Measurements from ENCODE around the gene TET3. TPM values are rescaled to one million over a fixed set of nuclear protein-coding genes. Genes with fewer than 3 reads are reported as not detected.

Gene TET3
- total RNA-seq, 2 experiments from 2014 or later, result 14.4 to 15.2 TPM

DNA sequence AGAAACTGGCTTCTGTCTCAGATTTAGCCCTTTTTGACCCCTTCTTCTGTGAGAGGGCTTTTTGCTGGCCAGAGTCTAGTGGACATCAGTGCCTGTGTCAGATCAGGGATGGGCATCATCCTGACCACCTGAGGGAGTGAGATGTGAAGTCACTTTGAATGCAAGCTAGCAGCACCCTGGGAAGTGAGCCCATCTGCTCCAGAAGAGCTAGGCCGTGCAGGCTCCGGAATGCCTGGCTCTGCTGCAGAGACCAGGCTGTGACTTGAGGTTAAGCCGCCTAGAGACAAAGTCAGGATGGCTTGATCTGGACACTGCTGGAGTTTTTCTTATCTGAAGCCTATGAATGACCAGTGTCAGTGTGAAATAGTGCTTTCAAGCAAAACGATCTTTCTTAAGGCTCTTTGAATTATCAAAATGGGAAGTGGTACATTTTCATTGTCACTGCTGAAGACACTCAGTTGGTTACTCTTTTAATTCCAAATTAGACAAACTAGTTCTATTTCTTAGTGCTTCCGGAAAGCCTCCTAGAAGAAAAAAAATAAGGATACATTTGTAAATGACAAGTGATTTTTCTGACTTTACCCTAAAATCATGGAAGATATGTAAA lies 37.2 kb upstream of the TET3 start:
- Mint-ChIP-seq H3K27ac (no peak overlapping the region), H3K27me3 (ENCODE audit: low read depth) (no peaks in the 10 kb centered on the region), H3K9me3 (no peaks in the 10 kb centered on the region), H3K36me3 (ENCODE audit: low read depth) (peaks cover 56% of the 10 kb centered on the region), H3K4me3 (no peak overlapping the region), H3K4me1 (ENCODE audit: low read depth) (peaks cover 90% of the 10 kb centered on the region)
- CTCF ChIA-PET, result no interaction called here
- intact Hi-C loops (cut with micrococcal nuclease), result no loop called here
- no peak for DNase-seq

DNA sequence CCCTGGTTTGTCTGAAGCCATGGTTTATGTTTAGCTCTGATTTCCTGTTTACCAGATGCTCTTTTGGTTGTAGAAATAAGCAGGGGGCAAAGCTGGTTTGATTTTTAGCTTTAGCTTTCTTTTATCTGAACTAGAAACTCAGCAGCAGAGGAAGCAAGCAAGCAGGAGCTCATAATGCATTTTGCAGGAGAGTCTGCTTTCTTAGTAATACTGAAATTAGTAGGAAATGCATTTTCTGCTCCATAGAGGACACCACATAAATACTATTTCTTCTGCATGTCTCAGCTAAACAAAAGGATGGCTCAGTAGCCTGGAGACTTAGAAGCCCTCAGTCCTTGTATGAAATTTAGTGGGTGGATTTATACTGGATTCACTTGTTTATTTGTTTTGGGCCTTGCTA lies 34.9 kb upstream of the TET3 start:
- H3K36me3 Mint-ChIP-seq (ENCODE audit: low read depth), result peaks cover 55% of the 10 kb centered on the region
- intact Hi-C loops (cut with micrococcal nuclease), result no loop called here
- no peak overlapping the region for H3K27ac Mint-ChIP-seq
- H3K27me3 Mint-ChIP-seq (ENCODE audit: low read depth), result no peaks in the 10 kb centered on the region
- H3K4me1 Mint-ChIP-seq (ENCODE audit: low read depth), result peaks cover 74% of the 10 kb centered on the region
- H3K9me3 Mint-ChIP-seq, result no peaks in the 10 kb centered on the region
- no peak overlapping the region for H3K4me3 Mint-ChIP-seq
- no peak for DNase-seq
- CTCF ChIA-PET, result interaction anchor here (0.6 to 1.2 kb wide), 4 partner anchors 13 to 126 kb away, joined by 3 read pairs; no protein-coding TSS in a partner anchor

DNA sequence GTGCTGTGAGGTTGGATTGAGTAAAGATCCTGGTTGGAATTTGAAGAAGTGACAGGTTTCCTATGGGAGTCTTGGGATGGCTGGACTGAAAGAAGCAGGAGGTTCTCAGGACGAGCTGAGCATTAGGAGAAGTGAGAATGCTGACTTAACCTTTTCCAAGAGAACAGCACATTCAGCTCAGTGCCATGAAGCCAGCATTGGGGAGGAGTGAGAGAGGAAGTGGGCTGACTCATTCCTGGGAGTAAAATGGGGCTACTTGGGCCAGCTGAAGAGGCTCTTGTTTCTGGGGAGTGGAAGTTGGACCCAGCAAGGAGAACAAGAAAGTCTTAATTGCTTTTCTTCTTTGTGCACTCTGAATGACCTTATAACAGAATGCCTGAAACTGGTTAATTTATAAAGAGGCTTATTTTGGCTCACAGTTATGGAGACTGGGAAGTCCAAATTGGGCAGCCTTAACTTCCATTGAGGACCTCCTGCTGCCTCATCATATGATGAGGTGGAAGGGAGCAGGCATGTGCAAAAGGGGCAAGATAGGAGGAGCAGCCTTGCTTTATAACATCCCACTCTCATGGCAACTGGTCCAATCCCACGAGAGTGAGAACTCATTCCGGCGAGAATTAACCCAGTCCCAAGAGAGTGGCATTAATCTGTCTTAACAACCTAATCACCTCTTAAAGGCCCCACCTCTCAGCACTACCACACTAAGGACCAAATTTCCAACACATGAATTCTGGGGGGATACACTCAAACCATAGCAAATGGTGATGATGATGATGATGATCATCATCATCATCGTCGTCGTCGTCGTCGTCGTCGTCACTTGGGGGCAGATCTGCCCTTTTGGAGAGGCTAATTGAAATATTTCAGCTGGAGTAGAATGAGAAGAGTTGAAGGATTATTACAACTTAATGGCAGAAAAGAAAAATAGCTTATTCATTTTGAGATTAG lies 31.9 kb upstream of the TET3 start:
- Mint-ChIP-seq H3K4me3 (no peak overlapping the region), H3K27ac (no peak overlapping the region), H3K27me3 (ENCODE audit: low read depth) (no peaks in the 10 kb centered on the region)

DNA sequence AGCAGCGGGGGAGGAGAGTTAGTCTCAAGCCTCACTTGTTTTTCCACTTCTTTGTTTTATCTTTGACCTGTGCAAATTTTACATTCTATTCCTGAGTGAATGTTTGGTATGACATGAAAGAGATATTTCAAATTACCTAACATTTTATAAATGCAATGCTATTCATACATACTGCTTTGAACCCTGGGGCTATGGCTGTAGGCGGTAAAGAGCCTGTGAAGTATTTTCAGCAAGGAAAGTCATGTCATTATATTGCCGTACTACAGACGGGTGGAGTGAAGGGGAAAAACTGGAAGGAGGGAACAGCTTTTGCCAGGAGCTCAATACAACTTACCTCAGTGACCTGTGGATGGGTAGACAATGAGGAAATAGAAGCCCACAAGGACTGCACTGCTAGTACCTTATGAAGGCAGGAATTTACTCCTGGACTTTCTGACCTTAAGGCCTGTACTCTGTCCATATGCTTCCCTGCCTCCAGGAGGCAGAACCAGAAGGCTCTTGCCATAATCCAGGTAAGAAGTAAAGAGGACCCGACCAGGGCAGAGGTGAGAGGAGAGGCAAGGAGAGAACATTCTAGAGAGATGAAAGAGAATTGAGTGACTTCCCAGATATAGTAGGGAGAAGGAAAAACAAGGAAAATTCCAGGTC lies 28.4 kb upstream of the TET3 start:
- H3K4me3 Mint-ChIP-seq, result no peak overlapping the region
- peaks cover 33% of the 10 kb centered on the region for H3K4me1 Mint-ChIP-seq (ENCODE audit: low read depth)
- no peaks in the 10 kb centered on the region for H3K27me3 Mint-ChIP-seq (ENCODE audit: low read depth)
- CTCF ChIA-PET, result no interaction called here
- DNase-seq, result no peak
- H3K27ac Mint-ChIP-seq, result no peak overlapping the region
- peaks cover 61% of the 10 kb centered on the region for H3K36me3 Mint-ChIP-seq (ENCODE audit: low read depth)
- intact Hi-C loops (cut with micrococcal nuclease), result no loop called here
- no peaks in the 10 kb centered on the region for H3K9me3 Mint-ChIP-seq

More for the DNA sequence above, 31.9 kb upstream of the TET3 start:
- Mint-ChIP-seq H3K4me1 (ENCODE audit: low read depth) (peaks cover 56% of the 10 kb centered on the region), H3K36me3 (ENCODE audit: low read depth) (peaks cover 54% of the 10 kb centered on the region), H3K9me3 (no peaks in the 10 kb centered on the region)
- CTCF ChIA-PET, result no interaction called here
- intact Hi-C loops (cut with micrococcal nuclease), result no loop called here
- no peak for DNase-seq

DNA sequence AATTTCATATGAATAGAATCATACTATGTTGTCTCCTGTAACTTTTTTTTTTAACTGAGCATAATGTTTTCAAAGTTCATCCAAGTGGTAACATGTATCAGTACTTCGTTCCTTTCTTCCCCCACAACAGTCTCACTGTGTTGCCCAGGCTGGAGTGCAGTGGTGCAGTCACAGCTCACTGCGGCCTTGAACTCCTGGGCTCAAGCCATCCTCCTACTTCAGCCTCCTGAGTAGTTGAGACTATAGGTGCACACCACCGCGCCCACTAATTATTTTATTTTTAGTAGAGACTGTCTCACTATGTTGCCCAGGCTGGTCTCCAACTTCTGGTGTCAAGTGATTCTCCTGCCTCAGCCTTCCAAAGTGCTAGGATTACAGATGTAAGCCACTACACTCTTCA lies 23.4 kb upstream of the TET3 start:
- Mint-ChIP-seq H3K4me1 (ENCODE audit: low read depth) (peaks cover 43% of the 10 kb centered on the region), H3K27ac (no peak overlapping the region), H3K27me3 (ENCODE audit: low read depth) (no peaks in the 10 kb centered on the region), H3K4me3 (no peak overlapping the region), H3K36me3 (ENCODE audit: low read depth) (peaks cover 35% of the 10 kb centered on the region), H3K9me3 (peaks cover 8% of the 10 kb centered on the region)
- intact Hi-C loops (cut with micrococcal nuclease), result no loop called here
- no peak for DNase-seq
- CTCF ChIA-PET, result no interaction called here

DNA sequence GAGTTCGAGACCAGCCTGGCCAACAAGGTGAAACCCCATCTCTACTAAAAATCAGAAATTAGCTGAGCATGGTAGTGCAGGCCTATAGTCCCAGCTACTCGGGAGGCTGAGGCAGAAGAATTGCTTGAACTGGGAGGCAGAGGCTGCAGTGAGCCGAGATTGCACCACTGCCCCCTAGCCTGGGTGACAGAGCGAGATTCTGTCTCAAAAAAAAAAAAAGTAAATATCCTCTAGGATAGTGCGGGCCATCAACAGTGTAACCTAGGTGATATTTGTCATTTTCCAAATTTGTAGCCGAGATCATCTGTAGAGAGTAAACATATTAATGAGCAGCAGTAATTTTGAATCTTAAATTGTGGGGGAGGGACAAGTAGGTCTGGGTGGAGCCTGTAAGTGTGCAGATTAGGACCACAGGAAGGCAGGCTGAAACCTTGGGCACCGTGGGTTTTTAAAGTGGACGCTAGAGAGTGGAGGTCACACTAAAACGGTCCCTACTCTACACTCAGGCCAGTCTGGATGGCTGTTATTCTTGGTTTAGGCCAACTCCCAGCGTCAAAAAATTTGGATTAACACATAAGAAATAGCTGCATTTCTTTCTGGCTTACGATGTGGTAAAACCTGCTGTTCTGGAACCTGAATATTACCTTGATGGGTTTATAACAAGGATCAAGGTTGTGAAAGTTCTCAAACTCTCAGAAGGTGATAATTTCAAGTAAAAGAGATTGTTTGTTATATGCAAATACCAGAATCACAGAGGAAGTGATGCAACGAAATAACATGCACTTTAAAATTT lies 22.7 kb upstream of the TET3 start:
- intact Hi-C loops (cut with micrococcal nuclease), result no loop called here
- H3K4me1 Mint-ChIP-seq (ENCODE audit: low read depth), result peaks cover 42% of the 10 kb centered on the region
- no peak overlapping the region for H3K27ac Mint-ChIP-seq

DNA sequence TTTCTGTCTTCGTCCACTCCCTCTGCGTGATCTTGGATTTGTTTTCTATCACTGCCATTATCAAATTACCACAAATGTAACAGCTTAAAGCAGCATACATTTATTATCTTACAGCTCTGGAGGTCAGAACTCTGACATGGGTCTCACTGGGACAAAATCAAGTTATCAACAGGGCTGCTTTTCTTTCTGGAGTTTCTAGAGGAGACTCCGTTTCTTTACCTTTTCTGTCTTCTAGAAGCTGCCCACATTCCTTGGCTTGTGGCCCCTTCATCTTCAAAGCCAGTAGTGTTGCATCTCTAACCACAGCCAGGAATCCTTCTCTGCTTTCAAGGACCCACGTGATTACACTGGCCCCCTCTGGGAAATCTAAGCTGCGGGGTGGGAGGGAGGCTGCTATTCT lies 21.9 kb upstream of the TET3 start:
- peaks cover 38% of the 10 kb centered on the region for H3K4me1 Mint-ChIP-seq (ENCODE audit: low read depth)
- H3K27ac Mint-ChIP-seq, result no peak overlapping the region
- H3K9me3 Mint-ChIP-seq, result peaks cover 8% of the 10 kb centered on the region
- H3K27me3 Mint-ChIP-seq (ENCODE audit: low read depth), result no peaks in the 10 kb centered on the region
- intact Hi-C loops (cut with micrococcal nuclease), result loop anchor here (1.0 kb wide), 4 partner anchors 9 to 39 kb away; no protein-coding TSS in a partner anchor
- no peak overlapping the region for H3K4me3 Mint-ChIP-seq
- H3K36me3 Mint-ChIP-seq (ENCODE audit: low read depth), result peaks cover 27% of the 10 kb centered on the region
- no peak for DNase-seq
- CTCF ChIA-PET, result interaction anchor here (0.9 kb wide), 1 partner anchor 25 kb away, joined by 3 read pairs; no protein-coding TSS in a partner anchor

More for the DNA sequence above, 22.7 kb upstream of the TET3 start:
- H3K36me3 Mint-ChIP-seq (ENCODE audit: low read depth), result peaks cover 29% of the 10 kb centered on the region
- no peaks in the 10 kb centered on the region for H3K27me3 Mint-ChIP-seq (ENCODE audit: low read depth)
- H3K9me3 Mint-ChIP-seq, result peaks cover 8% of the 10 kb centered on the region
- DNase-seq, result no peak
- H3K4me3 Mint-ChIP-seq, result no peak overlapping the region
- CTCF ChIA-PET, result no interaction called here

DNA sequence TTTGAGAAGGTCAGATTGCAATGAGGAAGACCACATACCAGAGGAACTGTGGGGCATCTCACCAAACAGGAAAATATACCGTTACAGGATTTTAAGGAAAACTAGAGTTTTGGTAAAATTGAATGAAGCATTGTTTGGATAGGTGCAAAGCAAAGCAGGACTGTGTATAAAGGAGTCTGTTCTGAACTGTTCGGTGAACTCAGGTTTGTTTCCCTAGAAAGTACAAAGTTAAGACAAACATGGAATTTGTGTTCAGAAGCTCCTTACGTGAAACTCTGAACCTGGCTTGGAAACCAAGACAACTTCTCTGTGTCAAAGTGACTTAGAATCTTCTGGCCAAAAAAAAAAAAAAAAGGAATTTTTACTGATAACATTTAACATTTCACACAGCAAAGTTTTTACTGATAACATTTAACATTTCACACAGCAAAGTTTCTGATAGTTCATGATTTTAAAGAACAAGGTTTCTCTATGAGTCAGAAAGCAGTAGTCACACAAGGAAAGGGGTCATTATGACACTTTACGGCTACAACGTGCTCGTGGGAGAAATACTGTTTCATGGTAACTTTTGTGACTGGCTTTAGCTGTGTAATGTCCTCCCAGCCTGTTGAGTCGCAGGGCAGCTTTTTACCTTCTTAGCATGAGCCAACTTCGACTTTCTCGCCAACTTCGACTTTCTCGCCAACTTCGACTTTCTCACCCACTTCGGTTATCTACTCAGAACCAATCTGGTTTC lies 21.2 kb upstream of the TET3 start:
- Mint-ChIP-seq H3K4me1 (ENCODE audit: low read depth) (peaks cover 39% of the 10 kb centered on the region), H3K9me3 (peaks cover 8% of the 10 kb centered on the region), H3K27ac (peak overlapping the region; percentile 69), H3K36me3 (ENCODE audit: low read depth) (peaks cover 20% of the 10 kb centered on the region), H3K4me3 (peak overlapping the region; percentile 38), H3K27me3 (ENCODE audit: low read depth) (no peaks in the 10 kb centered on the region)
- CTCF ChIA-PET, result interaction anchor here (0.9 kb wide), 1 partner anchor 24 kb away, joined by 3 read pairs; no protein-coding TSS in a partner anchor
- DNase-seq, result peak; percentile 70
- intact Hi-C loops (cut with micrococcal nuclease), result loop anchor here (1.0 kb wide), 5 partner anchors 8 to 38 kb away; no protein-coding TSS in a partner anchor

DNA sequence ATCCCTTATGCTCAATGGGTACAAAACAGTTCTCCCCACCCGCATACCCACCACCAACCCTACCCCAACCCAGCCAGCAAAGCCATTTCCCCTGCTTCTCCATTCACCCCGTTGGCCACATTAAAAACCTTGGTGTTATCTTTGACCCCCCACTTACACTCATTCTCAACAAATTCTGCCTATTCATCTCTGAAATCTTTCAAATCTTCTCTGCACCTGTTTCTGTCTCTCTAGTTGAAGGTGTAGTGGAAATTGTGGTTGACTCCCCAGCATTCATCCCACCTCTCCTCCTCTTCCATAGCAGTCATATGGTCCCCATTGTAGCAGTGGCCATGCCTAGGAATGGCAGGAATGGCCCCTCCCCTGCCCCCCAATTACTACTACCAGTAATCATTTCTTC lies 20.5 kb upstream of the TET3 start:
- Mint-ChIP-seq H3K4me3 (peak overlapping the region; percentile 23), H3K27ac (peak overlapping the region; percentile 69), H3K4me1 (ENCODE audit: low read depth) (peaks cover 40% of the 10 kb centered on the region), H3K36me3 (ENCODE audit: low read depth) (peaks cover 13% of the 10 kb centered on the region), H3K9me3 (peaks cover 8% of the 10 kb centered on the region), H3K27me3 (ENCODE audit: low read depth) (no peaks in the 10 kb centered on the region)
- no peak for DNase-seq
- intact Hi-C loops (cut with micrococcal nuclease), result loop anchor here (1.0 kb wide), 1 partner anchor 15 kb away; no protein-coding TSS in a partner anchor
- CTCF ChIA-PET, result no interaction called here

DNA sequence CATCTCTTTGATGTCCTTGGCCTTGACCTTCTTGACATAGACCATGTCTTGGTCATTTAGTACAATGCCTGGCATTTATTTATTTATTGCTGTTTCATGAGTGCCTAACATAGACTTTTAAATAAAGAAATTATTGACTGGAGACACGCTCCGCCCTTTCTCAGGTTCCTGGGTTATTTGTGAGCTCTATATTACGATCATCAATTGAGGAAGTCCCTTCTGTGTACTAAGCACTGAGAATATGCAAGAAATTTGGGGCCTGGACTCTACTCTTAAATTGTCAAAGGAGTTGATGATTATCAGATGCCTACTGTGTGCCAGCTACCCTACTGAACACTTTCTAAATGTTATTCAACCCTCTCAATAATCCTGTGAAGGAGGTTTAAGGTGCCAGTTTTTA lies 19.7 kb upstream of the TET3 start:
- DNase-seq, result no peak
- Mint-ChIP-seq H3K36me3 (ENCODE audit: low read depth) (peaks cover 7% of the 10 kb centered on the region), H3K9me3 (peaks cover 8% of the 10 kb centered on the region), H3K27me3 (ENCODE audit: low read depth) (no peaks in the 10 kb centered on the region), H3K4me3 (no peak overlapping the region), H3K4me1 (ENCODE audit: low read depth) (peaks cover 48% of the 10 kb centered on the region), H3K27ac (no peak overlapping the region)
- CTCF ChIA-PET, result interaction anchor here (0.5 kb wide), 1 partner anchor 57 kb away, joined by 3 read pairs; no protein-coding TSS in a partner anchor
- intact Hi-C loops (cut with micrococcal nuclease), result no loop called here

DNA sequence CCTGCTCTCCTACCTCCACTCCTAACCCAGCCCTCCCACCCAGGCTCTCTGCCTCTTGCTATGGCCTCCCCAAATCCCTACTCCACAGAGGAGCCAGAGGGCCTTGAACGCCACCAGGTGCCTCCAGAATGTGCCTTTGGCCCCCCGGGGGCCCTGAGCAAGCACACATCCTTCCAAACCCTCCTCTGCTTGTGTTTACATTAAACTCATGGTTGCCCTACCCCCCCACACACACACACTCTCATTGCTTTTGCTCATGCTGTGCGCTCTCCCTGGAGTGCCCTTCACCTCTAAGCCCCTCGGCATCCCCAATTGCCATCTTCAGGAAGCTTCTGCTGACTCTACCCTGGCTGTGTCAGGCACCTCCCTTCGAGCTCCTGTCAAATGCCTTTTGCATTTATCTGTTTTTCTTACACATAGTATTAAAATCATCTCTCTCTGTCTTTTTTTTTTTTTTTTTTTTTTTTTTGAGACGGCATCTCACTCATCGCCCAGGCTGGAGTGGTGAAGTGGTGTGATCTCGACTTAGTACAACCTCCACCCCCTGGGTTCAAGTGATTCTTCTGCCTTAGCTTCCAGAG lies 16.3 kb upstream of the TET3 start:
- no peaks in the 10 kb centered on the region for H3K9me3 Mint-ChIP-seq
- H3K4me3 Mint-ChIP-seq, result no peak overlapping the region
- H3K36me3 Mint-ChIP-seq (ENCODE audit: low read depth), result no peaks in the 10 kb centered on the region
- H3K4me1 Mint-ChIP-seq (ENCODE audit: low read depth), result peaks cover 72% of the 10 kb centered on the region
- H3K27ac Mint-ChIP-seq, result no peak overlapping the region
- CTCF ChIA-PET, result interaction anchor here (0.9 kb wide), 1 partner anchor 179 kb away, joined by 4 read pairs; no protein-coding TSS in a partner anchor
- no peaks in the 10 kb centered on the region for H3K27me3 Mint-ChIP-seq (ENCODE audit: low read depth)
- intact Hi-C loops (cut with micrococcal nuclease), result no loop called here
- DNase-seq, result no peak
